Left kidney (tissue), 2 donors: Measurements from ENCODE around the gene CRELD2. TPM values are rescaled to one million over a fixed set of nuclear protein-coding genes. Genes with fewer than 3 reads are reported as not detected.

Experiments
- DNase-seq: peaks from one replicate; pipeline ENCODE4 v3.0.0-alpha.2; 2013
- polyA plus RNA-seq: library from polyadenylated mRNA; unstranded; fragments of 120-200 nt; gene quantifications from one replicate; pipeline ENCODE4 v1.2.1, GENCODE V29; 2013; ENCODE audit not compliant: insufficient read length

The CRELD2 gene
- polyA plus RNA-seq, 1 donor: 24.9 TPM

DNA sequence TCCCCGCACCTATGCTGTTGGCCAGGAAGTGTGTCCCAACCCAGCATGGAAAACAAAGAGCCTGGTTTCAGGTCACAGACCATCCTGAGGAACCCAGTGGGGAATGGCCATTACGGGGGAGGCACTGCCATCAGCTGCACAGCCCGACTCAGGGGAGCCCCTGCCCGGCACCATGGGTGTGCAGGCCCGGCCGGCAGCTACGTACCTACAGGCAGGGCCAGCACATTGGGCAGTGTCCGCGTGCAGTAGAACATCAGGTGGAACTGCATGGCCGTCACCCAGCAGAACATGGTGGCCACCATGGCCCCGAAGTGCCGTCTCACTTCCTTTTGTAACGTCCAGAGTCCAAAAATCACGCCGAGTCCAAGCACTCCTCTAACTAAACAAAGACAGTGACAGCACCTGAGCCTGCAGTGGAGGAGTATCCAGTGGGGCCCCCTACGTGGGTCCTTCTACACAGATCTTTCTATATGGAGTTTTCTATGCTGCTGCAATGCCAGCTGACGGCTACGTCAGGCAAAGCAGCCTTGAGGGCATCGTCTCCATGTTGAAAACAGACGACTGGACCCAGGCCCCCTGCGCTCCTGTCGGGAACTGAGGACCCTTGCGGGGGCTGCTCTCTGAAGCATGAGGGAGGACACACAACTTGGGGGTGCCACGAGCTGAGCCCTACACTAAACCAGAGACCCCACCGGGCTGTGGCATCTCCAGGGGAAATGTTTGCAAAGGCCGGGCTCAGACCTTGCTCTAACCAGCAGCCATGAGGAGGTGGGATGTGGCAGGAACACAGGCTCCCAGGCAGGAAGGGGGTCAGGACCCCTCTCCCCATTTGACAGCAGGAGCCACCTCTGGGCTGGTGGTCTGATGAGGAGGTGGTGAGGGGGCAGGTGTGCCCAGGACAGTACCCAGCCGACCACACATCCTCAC lies 7.9 kb upstream of the CRELD2 start:
- DNase-seq: no peak

DNA sequence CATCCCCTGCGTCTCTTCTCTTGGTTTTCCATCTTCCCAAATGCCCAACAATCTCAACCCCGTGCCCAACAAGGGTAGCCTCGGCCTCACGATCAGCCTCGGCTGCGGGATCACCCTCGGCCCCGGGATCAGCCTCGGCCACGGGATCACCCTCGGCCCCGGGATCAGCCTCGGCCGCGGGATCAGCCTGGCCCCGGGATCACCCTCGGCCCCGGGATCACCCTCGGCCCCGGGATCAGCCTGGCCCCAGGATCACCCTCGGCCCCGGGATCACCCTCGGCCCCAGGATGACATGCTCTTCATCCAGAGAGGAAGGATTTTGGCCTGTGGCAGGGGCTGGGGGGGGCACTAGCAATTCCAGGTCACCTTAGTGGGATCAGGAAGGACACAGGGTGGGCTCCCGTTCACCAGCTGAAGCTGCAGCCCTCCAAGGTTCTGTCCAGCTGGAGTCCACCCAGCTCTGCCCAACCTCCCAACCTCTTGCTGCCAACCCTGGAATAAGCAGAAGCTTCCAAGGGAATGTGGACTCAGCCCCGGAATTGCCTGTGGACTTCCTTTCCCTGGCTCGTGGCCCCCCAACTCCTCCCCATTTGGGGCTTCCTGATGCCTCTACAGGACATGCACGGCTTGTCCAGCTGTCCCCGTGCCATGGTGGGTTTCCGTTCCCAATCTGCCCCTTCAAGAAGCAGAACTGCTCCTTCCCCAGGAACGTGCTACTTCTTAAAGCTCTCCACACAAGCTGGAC lies 6.4 kb upstream of the CRELD2 start:
- DNase-seq: no peak

DNA sequence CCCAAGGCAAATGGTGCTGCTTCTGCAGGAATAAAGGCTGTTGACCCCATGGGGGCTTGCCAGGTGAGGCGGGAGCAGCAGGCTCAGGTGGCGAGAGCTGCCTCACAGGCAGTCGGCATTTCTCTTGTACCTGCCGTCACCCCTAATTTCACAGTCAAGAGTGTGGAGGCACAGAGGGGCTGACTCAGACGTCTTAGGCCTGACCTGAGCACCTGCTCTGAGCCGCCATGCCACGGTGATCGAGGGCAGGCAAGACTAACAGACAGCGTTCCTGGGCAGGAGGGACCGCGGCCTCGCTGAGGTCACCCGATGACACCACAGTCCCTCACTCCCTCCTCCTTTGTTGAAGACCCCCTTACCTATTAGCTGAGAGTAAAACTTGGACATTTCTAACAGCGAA lies 5.4 kb upstream of the CRELD2 start:
- no peak for DNase-seq

DNA sequence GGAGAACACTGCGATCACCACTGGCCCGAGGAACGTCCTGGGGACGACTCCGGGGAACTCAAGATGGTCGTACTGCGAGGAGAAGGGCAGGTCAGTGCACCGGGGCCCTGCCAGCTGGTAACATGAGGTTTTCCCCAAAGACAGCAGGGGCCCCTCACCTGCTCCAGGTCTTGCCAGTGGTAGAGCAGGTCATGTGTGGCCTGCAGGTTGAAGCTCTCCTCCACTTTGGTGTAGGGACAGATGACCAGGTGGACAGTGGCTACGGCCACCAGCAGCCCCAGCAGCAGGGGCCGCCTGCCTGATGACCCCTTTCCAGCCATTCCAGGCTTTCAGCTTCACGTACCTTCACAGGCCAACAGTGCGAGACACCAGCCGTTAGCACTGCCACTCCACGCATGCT lies 5.0 kb upstream of the CRELD2 start:
- DNase-seq: no peak

DNA sequence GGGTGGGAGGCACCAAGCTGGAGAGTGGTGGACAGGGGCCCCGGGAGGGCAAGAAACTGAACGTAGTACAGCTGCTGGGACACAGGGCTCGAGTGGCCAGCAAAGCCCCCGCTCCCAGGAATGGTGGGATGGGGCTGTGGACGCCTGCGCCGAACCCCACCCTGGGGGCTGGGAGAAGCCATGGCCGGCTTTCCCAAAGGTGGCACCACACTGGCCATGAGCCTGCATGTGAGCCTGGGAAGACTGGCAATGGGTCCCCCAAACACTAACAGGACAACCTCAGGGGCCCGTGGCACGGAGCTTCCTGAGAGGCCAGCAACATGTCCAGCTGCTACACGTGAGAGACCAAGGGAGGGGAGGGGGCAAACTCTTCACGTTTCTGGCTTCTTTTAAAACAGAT lies 4.2 kb upstream of the CRELD2 start:
- no peak for DNase-seq

- no peak for DNase-seq
Measured at GRCh38 chr22:49915610-49916009, 2.8 kb upstream of the CRELD2 start.

DNA sequence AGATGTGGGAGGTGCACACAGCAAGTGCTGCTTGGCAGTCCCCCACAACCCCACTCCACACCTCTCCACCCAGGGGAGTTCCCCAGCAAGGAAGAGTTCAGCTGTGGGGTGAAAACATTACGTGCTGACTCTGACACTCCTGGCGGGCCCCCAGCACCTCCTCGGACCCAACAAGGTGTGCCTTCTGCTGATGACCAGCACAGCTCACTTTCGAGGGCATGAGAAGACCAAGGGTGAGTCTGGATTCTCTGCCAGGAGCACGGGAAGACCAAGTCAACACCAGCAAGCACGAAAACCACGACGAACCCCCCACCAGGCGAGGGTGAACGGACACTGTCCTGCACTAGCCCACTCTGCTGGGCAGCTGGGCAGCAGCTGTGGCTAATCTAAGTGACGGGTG lies 1.6 kb upstream of the CRELD2 start:
- DNase-seq: no peak

GRCh38 chr22:49918911-49919881 lies 762 bp downstream of the CRELD2 start:
- DNase-seq: no peak

DNA sequence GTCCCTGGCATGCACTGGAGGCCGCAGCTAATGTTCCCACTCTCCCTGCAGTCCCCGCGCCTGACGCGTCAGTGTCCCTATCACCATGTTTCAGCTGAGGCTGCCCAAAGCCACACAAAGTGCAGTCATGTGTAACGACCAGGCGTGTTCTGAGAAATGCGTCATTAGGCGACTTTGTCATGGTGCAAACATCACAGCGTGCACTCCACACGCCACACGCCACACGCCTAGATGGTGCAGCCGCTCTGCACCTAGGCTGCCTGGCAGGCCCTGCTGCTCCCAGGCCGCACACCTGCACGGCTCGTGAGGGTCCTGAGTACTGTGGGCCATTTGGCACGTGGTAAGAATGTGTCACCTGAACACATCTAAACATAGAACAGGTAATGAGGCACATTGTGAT lies 2.4 kb downstream of the CRELD2 start:
- DNase-seq: no peak

- no peak for DNase-seq
Measured at GRCh38 chr22:49921508-49922278, 3.3 kb downstream of the CRELD2 start.

DNA sequence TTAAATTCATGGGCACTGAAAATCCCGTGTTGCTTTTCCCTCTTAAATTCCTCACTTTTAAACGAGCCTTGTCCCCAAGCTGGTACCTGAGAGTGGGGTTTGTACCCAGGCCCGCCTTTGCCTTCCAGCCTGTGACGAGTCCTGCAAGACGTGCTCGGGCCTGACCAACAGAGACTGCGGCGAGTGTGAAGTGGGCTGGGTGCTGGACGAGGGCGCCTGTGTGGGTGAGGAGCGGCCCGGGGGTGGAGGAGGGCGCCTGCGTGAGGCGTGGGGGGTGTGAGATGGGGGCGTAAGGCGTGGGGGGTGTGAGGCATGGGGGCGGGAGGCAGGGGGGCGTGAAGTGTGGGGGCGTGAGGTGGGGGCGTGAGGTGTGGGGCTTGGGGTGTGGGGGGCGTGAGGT lies 4.0 kb downstream of the CRELD2 start:
- no peak for DNase-seq

DNA sequence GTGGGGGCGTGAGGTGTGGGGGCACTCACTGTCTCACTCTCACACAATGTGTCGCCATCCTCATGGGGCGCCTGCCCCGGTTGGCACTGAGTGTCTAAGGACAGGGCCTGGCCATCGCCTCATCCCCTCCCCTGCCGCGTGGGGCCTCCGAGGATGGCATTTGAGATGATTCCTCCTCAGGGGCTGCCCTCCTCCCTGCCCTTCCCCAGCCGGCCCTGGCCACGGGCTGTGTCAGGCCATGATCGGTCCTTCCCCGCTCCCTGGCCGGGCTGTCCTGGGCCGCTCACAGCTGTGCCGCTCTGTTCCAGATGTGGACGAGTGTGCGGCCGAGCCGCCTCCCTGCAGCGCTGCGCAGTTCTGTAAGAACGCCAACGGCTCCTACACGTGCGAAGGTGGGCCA lies 4.5 kb downstream of the CRELD2 start:
- no peak for DNase-seq

DNA sequence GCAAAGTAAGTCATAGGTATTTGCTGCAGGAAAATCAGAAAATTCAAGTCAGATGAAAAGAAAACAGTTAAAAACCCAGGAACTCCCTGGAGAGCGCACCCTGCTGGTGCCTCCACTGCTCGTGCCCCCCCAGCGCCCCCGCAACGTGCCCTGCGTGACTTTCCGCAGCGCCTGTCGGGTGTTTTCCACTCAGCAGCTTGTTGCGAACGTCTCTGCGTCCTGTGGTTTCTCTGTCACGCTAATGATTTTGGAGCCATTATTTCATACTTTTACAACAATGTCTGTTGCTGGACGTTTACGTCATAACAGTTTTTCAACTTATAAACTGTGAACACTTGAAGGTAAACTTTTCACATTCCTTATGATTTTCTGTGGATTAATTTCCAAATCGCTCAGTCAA lies 5.0 kb downstream of the CRELD2 start:
- DNase-seq: no peak

DNA sequence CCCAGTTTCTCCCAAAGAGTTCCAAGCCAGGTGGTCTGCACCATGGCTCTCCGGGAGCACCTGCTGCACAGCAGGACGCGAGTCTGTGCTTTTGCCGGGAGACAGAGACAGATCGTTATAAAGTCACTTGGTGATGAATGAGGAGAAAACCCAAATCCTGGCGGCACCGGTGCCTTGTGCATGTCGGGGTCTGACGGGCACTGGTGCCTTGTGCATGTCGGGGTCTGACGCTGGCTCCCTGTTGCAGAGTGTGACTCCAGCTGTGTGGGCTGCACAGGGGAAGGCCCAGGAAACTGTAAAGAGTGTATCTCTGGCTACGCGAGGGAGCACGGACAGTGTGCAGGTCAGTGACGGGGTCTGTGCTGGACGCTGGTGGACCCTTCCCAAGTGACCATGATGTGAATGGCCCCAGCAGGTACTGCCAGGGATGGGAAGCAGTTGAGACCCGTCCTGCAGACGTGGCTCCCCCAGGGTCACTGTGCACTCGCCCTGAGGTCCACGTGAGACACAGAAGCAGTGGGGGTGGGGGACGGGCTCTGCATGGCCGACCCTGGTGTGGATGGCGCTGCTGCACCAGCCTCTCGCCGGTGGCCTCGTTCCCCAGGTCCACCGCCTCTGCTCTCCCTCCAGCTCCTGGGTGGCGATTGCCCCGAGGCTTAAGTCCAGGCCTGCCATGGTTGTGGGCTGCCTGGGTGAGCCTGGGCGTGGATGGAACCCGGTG lies 5.8 kb downstream of the CRELD2 start:
- DNase-seq: no peak

DNA sequence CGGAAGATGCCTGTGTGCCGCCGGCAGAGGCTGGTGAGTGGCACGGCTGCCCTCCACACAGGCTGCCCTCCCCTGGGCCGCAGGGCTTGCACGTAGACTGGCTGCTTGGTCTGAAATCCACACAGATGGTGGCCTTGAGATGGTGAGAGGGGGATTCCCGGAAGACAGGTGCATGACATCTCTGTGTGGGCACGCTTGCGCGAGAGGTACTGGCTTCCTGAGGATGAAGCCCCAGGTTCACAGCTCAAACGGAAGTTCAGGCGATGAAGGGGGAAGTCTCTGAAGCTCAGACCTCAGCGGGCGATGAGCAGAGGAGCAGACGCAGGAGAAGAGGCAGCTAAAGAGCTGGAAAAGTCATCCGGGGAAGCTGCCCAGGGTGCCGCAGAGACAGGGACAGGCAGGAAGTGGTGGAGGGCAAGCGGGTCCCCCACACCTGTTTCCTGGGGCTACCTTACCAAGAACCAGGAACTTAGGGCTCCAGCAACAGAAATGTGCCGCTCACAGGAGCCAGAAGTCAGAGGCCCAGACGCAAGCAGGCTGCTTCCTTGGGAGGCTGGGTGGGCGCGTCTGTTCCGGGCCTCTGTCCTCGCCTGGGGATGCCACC lies 7.2 kb downstream of the CRELD2 start:
- DNase-seq: no peak

DNA sequence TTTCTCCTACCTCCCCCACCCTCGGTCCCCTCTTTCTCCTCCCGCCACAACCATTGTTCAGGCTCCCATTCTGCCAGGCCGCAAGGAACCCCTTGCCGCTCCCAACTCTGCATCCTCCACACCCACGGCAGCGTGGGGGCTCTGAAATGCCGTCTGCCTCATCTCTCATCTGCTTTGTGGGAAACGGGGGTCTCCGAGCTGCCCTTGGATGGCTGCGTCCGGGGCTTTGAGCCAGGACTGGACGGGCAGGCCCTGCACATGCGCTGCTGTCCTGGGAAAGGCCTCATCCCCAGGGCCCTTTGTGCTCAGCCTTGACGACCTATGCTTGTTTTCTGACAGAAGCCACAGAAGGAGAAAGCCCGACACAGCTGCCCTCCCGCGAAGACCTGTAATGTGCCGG lies 8.5 kb downstream of the CRELD2 start:
- no peak for DNase-seq

- no peak for DNase-seq
Measured at GRCh38 chr22:49927483-49928184, 9.2 kb downstream of the CRELD2 start.

GRCh38 chr22:49928185-49928495 lies 9.7 kb downstream of the CRELD2 start:
- no peak for DNase-seq

DNA sequence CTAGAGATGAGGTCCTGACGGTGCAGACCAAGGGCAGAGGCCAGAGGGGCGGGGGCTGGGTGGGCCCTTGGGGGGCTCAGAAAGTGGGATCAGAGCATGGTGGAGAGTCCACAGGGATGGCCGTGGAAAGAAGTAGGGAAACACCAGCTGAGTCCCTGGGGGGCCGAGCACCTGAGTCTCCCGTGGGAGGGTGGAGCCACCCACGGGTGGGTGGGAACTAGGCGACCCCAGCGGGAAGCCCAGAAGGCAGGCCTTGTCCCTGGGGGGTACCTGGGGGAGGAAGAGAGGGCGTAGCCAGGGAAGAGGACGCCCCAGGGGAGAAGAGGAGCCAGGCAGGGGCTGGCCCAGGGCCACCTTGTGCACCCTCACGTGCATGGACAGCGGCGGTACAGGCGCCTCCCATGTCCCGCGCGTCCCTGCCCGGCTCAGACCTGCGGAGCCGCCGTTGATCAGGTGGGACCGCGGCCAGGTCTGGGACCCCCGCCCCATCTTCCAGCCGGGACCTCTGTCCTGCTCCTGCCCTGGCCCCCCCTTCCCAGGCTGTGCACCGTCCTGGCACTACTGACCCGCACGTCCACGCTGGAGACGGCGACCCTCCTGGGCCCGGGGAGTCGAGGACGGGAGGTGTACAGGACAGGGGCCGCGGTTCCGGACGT lies 10.2 kb downstream of the CRELD2 start:
- DNase-seq: no peak
